GM21528 (cell line): ENCODE measurements around the gene SCYGR3.

Source experiments
- ATAC-seq: cut with Tn5 transposase; IDR thresholded peaks from one replicate; pipeline ENCODE4 v1.9.1; 2021; ENCODE audit warnings: mild to moderate bottlenecking, moderate library complexity; ENCODE audit not compliant: unreplicated experiment, low FRiP score

SCYGR3 gene

GRCh38 chr2:227568852-227569169, 45.8 kb downstream of the SCYGR3 start:
- no peak for ATAC-seq

GRCh38 chr2:227566012-227566411, 48.6 kb downstream of the SCYGR3 start:
- no peak for ATAC-seq

GRCh38 chr2:227565080-227565479, 49.6 kb downstream of the SCYGR3 start:
- no peak for ATAC-seq
